IPS-20b (cell line): ENCODE measurements around the gene CHMP1A.
A peak's percentile ranks its signal among the peaks of the same experiment; 100 is the strongest.
"Not testable (repeated sequence)": the region's sequence is repeated elsewhere in the genome, so short reads cannot be mapped to it uniquely, and the experiment has no call there.

Experiments
- H3K27ac ChIP-seq: one replicate; pipeline ENCODE4 v1.5.1; 2013; ENCODE audit warnings: low read length
- H3K27me3 ChIP-seq: 2 replicates; pipeline ENCODE4 v1.6.1; 2013; ENCODE audit warnings: mild to moderate bottlenecking, low read length, inconsistent platforms; ENCODE audit not compliant: insufficient read depth
- H3K36me3 ChIP-seq: 2 replicates; pipeline ENCODE4 v1.6.1; 2013; ENCODE audit warnings: low read depth, mild to moderate bottlenecking, inconsistent platforms, low read length, moderate library complexity; ENCODE audit not compliant: insufficient read depth
- H3K4me1 ChIP-seq: 2 replicates; pipeline ENCODE4 v1.6.1; 2013; ENCODE audit warnings: mild to moderate bottlenecking, control low read depth, inconsistent platforms, low read length, moderate library complexity; ENCODE audit not compliant: insufficient read depth
- H3K4me3 ChIP-seq: 2 replicates; pipeline ENCODE4 v1.5.1; 2013; ENCODE audit warnings: mild to moderate bottlenecking, low read length, inconsistent platforms
- H3K9ac ChIP-seq: 2 replicates; pipeline ENCODE4 v1.6.1; 2013; ENCODE audit warnings: low read depth, mild to moderate bottlenecking, inconsistent platforms, low read length, moderate library complexity
- H3K9me3 ChIP-seq: 2 replicates; pipeline ENCODE4 v1.6.1; 2013; ENCODE audit warnings: mild to moderate bottlenecking, low read depth, low read length, inconsistent platforms; ENCODE audit not compliant: insufficient read depth

Gene CHMP1A

GRCh38 chr16:89690392-89690901, 32.9 kb upstream of the CHMP1A start:
- Histone ChIP-seq H3K9ac (no peak overlapping the region), H3K4me1 (0 out of 2 replicates have a peak, but pooled peaks cover 6% of the 10 kb centered on the region), H3K4me3 (no peak overlapping the region), H3K9me3 (peaks cover 6% of the 10 kb centered on the region), H3K27me3 (no peaks in the 10 kb centered on the region), H3K27ac (no peak overlapping the region), H3K36me3 (peaks cover 51% of the 10 kb centered on the region)

- H3K27ac ChIP-seq, H3K9ac ChIP-seq, H3K4me3 ChIP-seq, H3K4me1 ChIP-seq, H3K27me3 ChIP-seq: not testable (repeated sequence)
- Histone ChIP-seq H3K36me3 (peaks cover 55% of the 10 kb centered on the region), H3K9me3 (peaks cover 10% of the 10 kb centered on the region)
Observed at GRCh38 chr16:89689621-89690020, 32.1 kb upstream of the CHMP1A start.

- Histone ChIP-seq H3K36me3 (peaks cover 54% of the 10 kb centered on the region), H3K27ac (no peak overlapping the region), H3K9ac (no peak overlapping the region), H3K4me3 (no peak overlapping the region), H3K27me3 (no peaks in the 10 kb centered on the region), H3K4me1 (0 out of 2 replicates have a peak, but pooled peaks cover 6% of the 10 kb centered on the region), H3K9me3 (peaks cover 11% of the 10 kb centered on the region)
Observed at GRCh38 chr16:89689142-89689541, 31.6 kb upstream of the CHMP1A start.

GRCh38 chr16:89688395-89688794, 30.9 kb upstream of the CHMP1A start:
- Histone ChIP-seq H3K4me1 (0 out of 2 replicates have a peak, but pooled peaks cover 6% of the 10 kb centered on the region), H3K27ac (no peak overlapping the region), H3K9ac (no peak overlapping the region), H3K27me3 (no peaks in the 10 kb centered on the region), H3K36me3 (peaks cover 47% of the 10 kb centered on the region), H3K4me3 (no peak overlapping the region), H3K9me3 (peaks cover 13% of the 10 kb centered on the region)

GRCh38 chr16:89687092-89687940, 29.8 kb upstream of the CHMP1A start:
- Histone ChIP-seq H3K36me3 (peaks cover 43% of the 10 kb centered on the region), H3K9me3 (peaks cover 15% of the 10 kb centered on the region), H3K27ac (peak overlapping the region; percentile 89), H3K4me3 (peak overlapping the region; percentile 93), H3K27me3 (no peaks in the 10 kb centered on the region), H3K9ac (peak overlapping the region; percentile 91), H3K4me1 (0 out of 2 replicates have a peak, but pooled peaks cover 6% of the 10 kb centered on the region)

DNA sequence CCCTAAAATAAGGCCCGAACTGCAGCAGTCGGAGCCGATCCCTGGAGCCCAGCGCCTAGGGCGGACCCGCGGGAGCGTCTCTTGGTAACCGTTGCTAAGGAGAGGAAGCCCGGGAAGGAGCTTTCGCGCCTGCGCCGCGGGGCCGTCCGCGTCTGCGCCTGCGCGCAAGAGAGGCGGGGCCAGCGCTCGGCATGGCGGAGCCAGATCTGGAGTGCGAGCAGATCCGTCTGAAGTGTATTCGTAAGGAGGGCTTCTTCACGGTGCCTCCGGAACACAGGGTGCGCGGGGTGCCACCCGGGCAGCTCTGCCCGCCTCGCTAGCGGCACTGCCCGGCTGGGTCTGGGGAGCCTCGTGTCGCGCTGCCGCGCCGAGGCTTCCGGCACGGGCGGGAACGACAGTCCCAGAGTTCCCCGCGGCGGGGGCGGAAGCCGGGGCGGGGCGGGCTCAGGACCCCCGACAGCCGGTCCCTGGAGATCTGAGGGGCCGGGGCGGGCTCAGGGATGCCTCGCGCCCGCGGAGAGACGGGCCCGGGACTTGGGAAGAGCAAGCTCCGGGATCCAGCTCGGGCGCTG, 29.1 kb upstream of the CHMP1A start, which contains the start of gene CDK10:
Gene CDK10, plus strand, starts transcription at position 170 of the 572 bp plus-strand sequence. Its CDS starts 22 bp downstream, at position 192.
- Histone ChIP-seq H3K4me1 (0 out of 2 replicates have a peak, but pooled peaks cover 6% of the 10 kb centered on the region), H3K9ac (peak within 1 kb of the TSS; percentile 91), H3K4me3 (peak within 1 kb of the TSS; percentile 93), H3K9me3 (peaks cover 15% of the 10 kb centered on the region), H3K27ac (peak within 1 kb of the TSS; percentile 89), H3K27me3 (no peaks in the 10 kb centered on the region), H3K36me3 (peaks cover 39% of the 10 kb centered on the region)

GRCh38 chr16:89685916-89686315, 28.4 kb upstream of the CHMP1A start:
- Histone ChIP-seq H3K9ac (no peak overlapping the region), H3K27ac (no peak overlapping the region), H3K9me3 (peaks cover 20% of the 10 kb centered on the region), H3K27me3 (no peaks in the 10 kb centered on the region), H3K4me3 (peak overlapping the region; percentile 93; the same call in 1 of the 2 replicates), H3K36me3 (peaks cover 34% of the 10 kb centered on the region), H3K4me1 (0 out of 2 replicates have a peak, but pooled peaks cover 6% of the 10 kb centered on the region)

GRCh38 chr16:89678258-89678657, 20.8 kb upstream of the CHMP1A start:
- peaks cover 34% of the 10 kb centered on the region for H3K9me3 ChIP-seq
- no peak overlapping the region for H3K27ac ChIP-seq
- H3K27me3 ChIP-seq, result no peaks in the 10 kb centered on the region
- no peaks in the 10 kb centered on the region for H3K4me1 ChIP-seq
- H3K36me3 ChIP-seq, result 0 out of 2 replicates have a peak, but pooled peaks cover 8% of the 10 kb centered on the region
- no peak overlapping the region for H3K9ac ChIP-seq
- no peak overlapping the region for H3K4me3 ChIP-seq

- H3K9ac ChIP-seq, result no peak overlapping the region
- no peaks in the 10 kb centered on the region for H3K4me1 ChIP-seq
- no peak overlapping the region for H3K4me3 ChIP-seq
- peaks cover 10% of the 10 kb centered on the region; the same call in 1 of the 2 replicates for H3K9me3 ChIP-seq
- no peak overlapping the region for H3K27ac ChIP-seq
- H3K36me3 ChIP-seq, result no peaks in the 10 kb centered on the region
- no peaks in the 10 kb centered on the region for H3K27me3 ChIP-seq
Observed at GRCh38 chr16:89672177-89672941, 14.9 kb upstream of the CHMP1A start.

DNA sequence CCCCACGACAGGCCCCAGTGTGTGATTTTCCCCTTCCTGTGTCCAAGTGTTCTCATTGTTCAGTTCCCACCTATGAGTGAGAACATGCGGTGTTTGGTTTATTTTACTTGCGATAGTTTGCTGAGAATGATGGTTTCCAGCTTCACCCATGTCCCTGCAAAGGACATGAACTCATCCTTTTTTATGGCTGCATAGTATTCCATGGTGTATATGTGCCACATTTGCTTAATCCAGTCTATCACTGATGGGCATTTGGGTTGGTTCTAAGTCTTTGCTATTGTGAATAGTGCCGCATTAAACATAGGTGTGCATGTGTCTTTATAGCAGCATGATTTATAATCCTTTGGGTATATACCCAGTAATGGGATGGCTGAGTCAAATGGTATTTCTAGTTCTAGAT, 14.1 kb upstream of the CHMP1A start:
- not testable (repeated sequence) for H3K27ac ChIP-seq, H3K27me3 ChIP-seq, H3K4me3 ChIP-seq, H3K9ac ChIP-seq, H3K36me3 ChIP-seq, H3K4me1 ChIP-seq, H3K9me3 ChIP-seq
